COLO668 (cell line): ENCODE results near the gene TBCA.
"Not testable (repeated sequence)": the region's sequence is repeated elsewhere in the genome, so short reads cannot be mapped to it uniquely, and the experiment has no call there.

Source experiments
- DNase-seq: peaks from one replicate; lab custom pipeline; 2025; ENCODE audit not compliant: unreplicated experiment; lab: John Stamatoyannopoulos, UW

Gene TBCA

GRCh38 chr5:77773734-77774280 lies 2.3 kb downstream of the TBCA start:
- no peak for DNase-seq

GRCh38 chr5:77772729-77773128 lies 3.4 kb downstream of the TBCA start:
- DNase-seq: no peak

GRCh38 chr5:77771452-77771851 lies 4.7 kb downstream of the TBCA start:
- no peak for DNase-seq

- no peak for DNase-seq
Observed at GRCh38 chr5:77770293-77771005, 5.7 kb downstream of the TBCA start.

- DNase-seq: no peak
Observed at GRCh38 chr5:77768978-77769377, 7.2 kb downstream of the TBCA start.

- no peak for DNase-seq
Observed at GRCh38 chr5:77767301-77767700, 8.8 kb downstream of the TBCA start.

GRCh38 chr5:77761606-77762005 lies 14.5 kb downstream of the TBCA start:
- DNase-seq: no peak

GRCh38 chr5:77758141-77758938 lies 17.8 kb downstream of the TBCA start:
- no peak for DNase-seq

GRCh38 chr5:77751328-77752023 lies 24.7 kb downstream of the TBCA start:
- DNase-seq: no peak

GRCh38 chr5:77750928-77751327 lies 25.2 kb downstream of the TBCA start:
- DNase-seq: not testable (repeated sequence)

GRCh38 chr5:77748160-77748559 lies 28.0 kb downstream of the TBCA start:
- DNase-seq: no peak

- no peak for DNase-seq
Observed at GRCh38 chr5:77744116-77744515, 32.0 kb downstream of the TBCA start.

- no peak for DNase-seq
Observed at GRCh38 chr5:77743181-77743580, 33.0 kb downstream of the TBCA start.

GRCh38 chr5:77741608-77742007 lies 34.5 kb downstream of the TBCA start:
- DNase-seq: no peak

GRCh38 chr5:77734885-77735284 lies 41.3 kb downstream of the TBCA start:
- DNase-seq: no peak

GRCh38 chr5:77733130-77733529 lies 43.0 kb downstream of the TBCA start:
- no peak for DNase-seq

GRCh38 chr5:77727190-77727589 lies 48.9 kb downstream of the TBCA start:
- DNase-seq: no peak

GRCh38 chr5:77725616-77726015 lies 50.5 kb downstream of the TBCA start:
- DNase-seq: no peak

GRCh38 chr5:77724934-77725333 lies 51.2 kb downstream of the TBCA start:
- no peak for DNase-seq

GRCh38 chr5:77719666-77720363 lies 56.3 kb downstream of the TBCA start:
- DNase-seq: no peak
